NCI-H2107 treated with DMSO at 0.1 percent for 48 hours (cell line): ENCODE measurements around the gene WDR5B.
"Not testable (repeated sequence)": the region's sequence is repeated elsewhere in the genome, so short reads cannot be mapped to it uniquely, and the experiment has no call there.

Source experiments
- DNase-seq: peaks from one replicate; lab custom pipeline; 2025; ENCODE audit not compliant: unreplicated experiment; lab: John Stamatoyannopoulos, UW

The WDR5B gene

GRCh38 chr3:122366379-122366749 lies 49.5 kb downstream of the WDR5B start:
- DNase-seq, result no peak

- not testable (repeated sequence) for DNase-seq
Measured at GRCh38 chr3:122365582-122366378, 50.1 kb downstream of the WDR5B start.

- no peak for DNase-seq
Measured at GRCh38 chr3:122365073-122365472, 50.8 kb downstream of the WDR5B start.

- DNase-seq, result no peak
Measured at GRCh38 chr3:122364490-122364889, 51.4 kb downstream of the WDR5B start.
